K562 (cell line): ENCODE results near the gene CPNE9. TPM values are rescaled to one million over a fixed set of nuclear protein-coding genes. Genes with fewer than 3 reads are reported as not detected.

ENCODE experiments used
- BRF1 ChIP-seq: IDR thresholded peaks from 3 replicates; pipeline ENCODE4 v1.6.1; 2011; ENCODE audit warnings: borderline replicate concordance, mild to moderate bottlenecking; ENCODE audit not compliant: insufficient read length; ENCODE audit errors: extremely low read depth
- BRF2 ChIP-seq: IDR thresholded peaks from 3 replicates; pipeline ENCODE4 v1.6.1; 2011; ENCODE audit warnings: borderline replicate concordance, mild to moderate bottlenecking; ENCODE audit not compliant: insufficient read length, insufficient read depth
- CBX3 ChIP-seq, 2 experiments: IDR thresholded peaks; 1 replicate in 1 of 2; 2 replicates in 1 of 2; pipeline ENCODE4 v1.6.1; 2012; ENCODE audit warnings: inconsistent platforms in 2 of 2, low read length in 2 of 2, borderline replicate concordance in 1 of 2, control low read depth in 1 of 2
- CREM ChIP-seq: IDR thresholded peaks from 2 replicates; pipeline ENCODE4 v1.6.1; 2014; ENCODE audit warnings: antibody characterized with exemption, low read depth
- DACH1 ChIP-seq: fragments of 450-650 bp; IDR thresholded peaks from 2 replicates; pipeline ENCODE4 v1.6.1; 2018; ENCODE audit not compliant: partially characterized antibody
- ERF ChIP-seq: fragments of 450-650 bp; formaldehyde crosslinking; IDR thresholded peaks from 2 replicates; pipeline ENCODE4 v1.4.0; 2020; ENCODE audit warnings: mild to moderate bottlenecking, mixed read lengths
- HMG20B ChIP-seq: fragments of 250-450 bp; sonication (Bioruptor Pico); IDR thresholded peaks from 2 replicates; pipeline ENCODE4 v1.5.0; 2021; ENCODE audit warnings: mild to moderate bottlenecking
- KDM4B ChIP-seq, 2 experiments: fragments of 450-650 bp in 1 of 2; sonication (generic) in 1 of 2; IDR thresholded peaks; 2 replicates each; pipeline ENCODE4 v1.6.1; 2016 to 2017; ENCODE audit warnings: borderline replicate concordance in 2 of 2, antibody characterized with exemption in 1 of 2, low read depth in 1 of 2, mild to moderate bottlenecking in 1 of 2
- KLF16 ChIP-seq: IDR thresholded peaks from 2 replicates; pipeline ENCODE4 v1.6.1; 2016; ENCODE audit warnings: antibody characterized with exemption
- MYNN ChIP-seq, 2 experiments: sonication (generic); formaldehyde crosslinking in 1 of 2; IDR thresholded peaks; 2 replicates each; pipeline versions ENCODE4 v1.5.0 to v1.6.1; 2016 to 2020; ENCODE audit warnings: antibody characterized with exemption in 1 of 2, missing genetic modification reagents in 1 of 2
- NR2C2 ChIP-seq, 2 experiments: fragments of 200-800 bp in 1 of 2; sonication (Bioruptor generic) in 1 of 2; sonication (generic) in 1 of 2; formaldehyde crosslinking in 1 of 2; IDR thresholded peaks; 2 replicates each; pipeline versions ENCODE4 v1.6.1 to v1.8.0; 2016 to 2022; ENCODE audit warnings: mild to moderate bottlenecking in 1 of 2, missing compliant biosample characterization in 1 of 2, missing genetic modification characterization in 1 of 2, missing genetic modification reagents in 1 of 2
- RAD51 ChIP-seq: fragments of 450-650 bp; IDR thresholded peaks from 2 replicates; pipeline ENCODE4 v1.7.1; 2016; ENCODE audit warnings: low read depth, mild to moderate bottlenecking, borderline replicate concordance
- RBM25 ChIP-seq: fragments of 200-400 bp; formaldehyde crosslinking; IDR thresholded peaks from 2 replicates; pipeline ENCODE4 v1.6.1; 2018; ENCODE audit warnings: low read length, low read depth, moderate library complexity; ENCODE audit not compliant: severe bottlenecking
- SNAPC5 ChIP-seq: fragments of 250-450 bp; sonication (Bioruptor Pico); IDR thresholded peaks from 2 replicates; pipeline ENCODE4 v1.8.0; 2021; ENCODE audit warnings: moderate library complexity, mild to moderate bottlenecking, inconsistent platforms
- TAF15 ChIP-seq: fragments of 200-400 bp; formaldehyde crosslinking; IDR thresholded peaks from 2 replicates; pipeline ENCODE4 v1.6.1; 2017; ENCODE audit warnings: mild to moderate bottlenecking, low read depth, low read length, moderate library complexity
- THAP7 ChIP-seq: fragments of 250-450 bp; sonication (Bioruptor Pico); IDR thresholded peaks from 2 replicates; pipeline ENCODE4 v1.5.0; 2021
- ZNF121 ChIP-seq: sonication (generic); formaldehyde crosslinking; conservative IDR thresholded peaks from 2 replicates; pipeline ENCODE4 v1.8.0; 2022; ENCODE audit warnings: missing genetic modification reagents
- ZSCAN32 ChIP-seq: fragments of 450-650 bp; formaldehyde crosslinking; IDR thresholded peaks from 2 replicates; pipeline ENCODE4 v1.4.0; 2020; ENCODE audit warnings: mild to moderate bottlenecking, moderate library complexity
- polyA plus RNA-seq, 8 experiments: library from polyadenylated mRNA; depleted of rRNA in 4 of 8; stranded (reverse) in 5 of 8; unstranded in 3 of 8; fragments of >200 nt; fragmentation: Nextera tagmentation in 2 of 8; fragmentation: Illumina TruSeq in 1 of 8; extraction: Ambion mirVana in 2 of 8; extraction: Trizol in 1 of 8; gene quantifications; 2 replicates each; pipeline versions ENCODE4 v1.2.1 to v1.2.3, GENCODE V29; 2011 to 2014; ENCODE audit warnings: inconsistent platforms in 1 of 8, missing spikeins in 1 of 8
- total RNA-seq, 7 experiments: library from RNA; depleted of rRNA in 6 of 7; stranded (reverse); fragments of >200 nt in 6 of 7; fragmentation: Illumina TruSeq in 2 of 7; extraction: Trizol in 2 of 7; gene quantifications; 2 replicates each; pipeline versions ENCODE4 v1.2.1 to v1.2.3, GENCODE V29; 2011 to 2021; ENCODE audit warnings: low replicate concordance in 1 of 7
- TF ChIP-seq, protein P1 (sequence below), 2 experiments: fragments of 450-650 bp in 1 of 2; sonication (generic) in 1 of 2; formaldehyde crosslinking in 1 of 2; IDR thresholded peaks in 1 of 2; conservative IDR thresholded peaks in 1 of 2; 2 replicates each; pipeline versions ENCODE4 v1.6.1 to v1.8.1; 2016 to 2023; ENCODE audit warnings: mild to moderate bottlenecking in 2 of 2, moderate library complexity in 2 of 2, inconsistent platforms in 1 of 2, missing genetic modification reagents in 1 of 2
- TF ChIP-seq, protein P2 (sequence below): sonication (generic); formaldehyde crosslinking; IDR thresholded peaks from 2 replicates; pipeline ENCODE4 v1.8.0; 2022; ENCODE audit warnings: missing genetic modification reagents, mild to moderate bottlenecking, moderate library complexity, borderline replicate concordance
- TF ChIP-seq, protein P3 (sequence below): sonication (generic); formaldehyde crosslinking; IDR thresholded peaks from 2 replicates; pipeline ENCODE4 v1.8.1; 2022; ENCODE audit warnings: missing genetic modification reagents

CPNE9 gene
- total and polyA plus RNA-seq, 9 of the 15 experiments (the other 6 are each of a cell fraction or from before 2014, with no cell fraction given): 0.22 to 0.56 (median 0.29) TPM; not detected in 3

DNA sequence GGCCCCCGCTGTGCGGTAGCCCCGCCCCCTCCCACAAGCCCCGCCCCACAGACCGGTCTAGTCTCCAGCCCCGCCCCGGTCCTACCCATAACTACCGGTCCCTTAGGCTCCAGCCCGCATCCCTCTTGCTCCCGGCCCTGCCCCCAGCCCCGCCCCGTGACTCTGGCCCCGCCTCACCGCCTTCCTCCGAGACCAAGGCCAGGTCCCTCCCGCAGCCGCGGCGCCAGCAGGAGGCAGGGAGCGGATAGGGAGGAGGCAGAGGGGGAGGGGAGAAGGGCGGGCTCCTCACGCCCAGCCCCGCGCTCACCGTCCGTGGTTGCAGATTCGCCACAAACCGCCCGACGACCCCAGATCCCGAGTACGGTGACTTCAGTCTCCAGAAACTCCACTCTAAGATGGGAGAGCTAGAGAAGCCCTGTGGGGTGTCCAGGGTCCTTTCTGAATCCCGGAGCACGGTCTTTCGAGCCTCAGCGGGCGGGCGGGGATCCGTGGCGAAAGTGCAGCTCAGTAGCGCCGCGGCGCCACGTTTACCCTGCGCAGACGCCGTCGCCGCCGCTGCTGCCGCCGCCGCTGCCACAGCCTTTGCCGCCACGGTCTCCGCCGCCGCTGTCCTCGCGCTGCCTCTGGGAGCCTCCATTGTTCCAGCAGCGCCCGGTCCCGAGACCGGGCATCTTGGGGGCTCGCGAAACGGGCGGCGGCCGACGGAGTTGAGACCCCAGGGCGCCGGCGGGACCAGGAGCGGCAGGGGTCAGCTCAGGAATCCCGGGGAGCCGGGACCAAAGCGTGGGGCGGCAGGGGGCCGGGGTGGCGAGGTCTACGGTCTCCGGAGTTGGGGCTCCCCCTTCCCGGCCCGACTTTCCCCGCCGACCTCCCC is 27.8 kb downstream of the CPNE9 start, which contains the start of gene BRPF1 (continued):
- TF ChIP-seq, protein P1, sequence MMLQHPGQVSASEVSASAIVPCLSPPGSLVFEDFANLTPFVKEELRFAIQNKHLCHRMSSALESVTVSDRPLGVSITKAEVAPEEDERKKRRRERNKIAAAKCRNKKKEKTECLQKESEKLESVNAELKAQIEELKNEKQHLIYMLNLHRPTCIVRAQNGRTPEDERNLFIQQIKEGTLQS (IDR thresholded peaks at IDR 0.05): no peak; the same call in 1 of the 2 replicates
- TF ChIP-seq, protein P1 (CRISPR knock-in tag; conservative IDR thresholded peaks at IDR 0.05): 0 out of 2 replicates have a peak, but pooled peaks have one; percentile 23
- TF ChIP-seq SNAPC5 (CRISPR knock-in tag) (no peak), HMG20B (no peak), ERF (CRISPR knock-in tag) (peak; percentile 79; the same call in 1 of the 2 replicates), DACH1 (no peak), KLF16 (no peak), CBX3 (IDR thresholded peaks at IDR 0.05; ENCODE audit: borderline replicate concordance in 1 of 2, low read length in 2 of 2) (no peak; a peak in 1 of 3 replicates), MYNN (IDR thresholded peaks at IDR 0.05) (no peak), MYNN (CRISPR knock-in tag; IDR thresholded peaks at IDR 0.05) (no peak), TAF15 (no peak), KDM4B (IDR thresholded peaks at IDR 0.05; ENCODE audit: borderline replicate concordance in 2 of 2, low read depth in 1 of 2) (peak in 1 of 2 experiments; percentile 20; a peak in 1 of 4 replicates), RAD51 (peak; percentile 26; the same call in 1 of the 2 replicates), ZNF121 (no peak), RBM25 (no peak), NR2C2 (CRISPR knock-in tag; IDR thresholded peaks at IDR 0.05) (no peak), NR2C2 (tag; IDR thresholded peaks at IDR 0.05) (peak; percentile 80), CREM (peak; percentile 88), BRF2 (no peak), ZSCAN32 (CRISPR knock-in tag) (no peak), THAP7 (CRISPR knock-in tag) (peak; percentile 75; the same call in 1 of the 2 replicates), BRF1 (no peak)
- TF ChIP-seq, protein P2, sequence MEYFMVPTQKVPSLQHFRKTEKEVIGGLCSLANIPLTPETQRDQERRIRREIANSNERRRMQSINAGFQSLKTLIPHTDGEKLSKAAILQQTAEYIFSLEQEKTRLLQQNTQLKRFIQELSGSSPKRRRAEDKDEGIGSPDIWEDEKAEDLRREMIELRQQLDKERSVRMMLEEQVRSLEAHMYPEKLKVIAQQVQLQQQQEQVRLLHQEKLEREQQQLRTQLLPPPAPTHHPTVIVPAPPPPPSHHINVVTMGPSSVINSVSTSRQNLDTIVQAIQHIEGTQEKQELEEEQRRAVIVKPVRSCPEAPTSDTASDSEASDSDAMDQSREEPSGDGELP (CRISPR knock-in tag): peak; percentile 89
- TF ChIP-seq, protein P3, sequence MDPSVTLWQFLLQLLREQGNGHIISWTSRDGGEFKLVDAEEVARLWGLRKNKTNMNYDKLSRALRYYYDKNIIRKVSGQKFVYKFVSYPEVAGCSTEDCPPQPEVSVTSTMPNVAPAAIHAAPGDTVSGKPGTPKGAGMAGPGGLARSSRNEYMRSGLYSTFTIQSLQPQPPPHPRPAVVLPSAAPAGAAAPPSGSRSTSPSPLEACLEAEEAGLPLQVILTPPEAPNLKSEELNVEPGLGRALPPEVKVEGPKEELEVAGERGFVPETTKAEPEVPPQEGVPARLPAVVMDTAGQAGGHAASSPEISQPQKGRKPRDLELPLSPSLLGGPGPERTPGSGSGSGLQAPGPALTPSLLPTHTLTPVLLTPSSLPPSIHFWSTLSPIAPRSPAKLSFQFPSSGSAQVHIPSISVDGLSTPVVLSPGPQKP (CRISPR knock-in tag): no peak
